ENCODE measurements around the gene NOL8.

NOL8 gene

DNA sequence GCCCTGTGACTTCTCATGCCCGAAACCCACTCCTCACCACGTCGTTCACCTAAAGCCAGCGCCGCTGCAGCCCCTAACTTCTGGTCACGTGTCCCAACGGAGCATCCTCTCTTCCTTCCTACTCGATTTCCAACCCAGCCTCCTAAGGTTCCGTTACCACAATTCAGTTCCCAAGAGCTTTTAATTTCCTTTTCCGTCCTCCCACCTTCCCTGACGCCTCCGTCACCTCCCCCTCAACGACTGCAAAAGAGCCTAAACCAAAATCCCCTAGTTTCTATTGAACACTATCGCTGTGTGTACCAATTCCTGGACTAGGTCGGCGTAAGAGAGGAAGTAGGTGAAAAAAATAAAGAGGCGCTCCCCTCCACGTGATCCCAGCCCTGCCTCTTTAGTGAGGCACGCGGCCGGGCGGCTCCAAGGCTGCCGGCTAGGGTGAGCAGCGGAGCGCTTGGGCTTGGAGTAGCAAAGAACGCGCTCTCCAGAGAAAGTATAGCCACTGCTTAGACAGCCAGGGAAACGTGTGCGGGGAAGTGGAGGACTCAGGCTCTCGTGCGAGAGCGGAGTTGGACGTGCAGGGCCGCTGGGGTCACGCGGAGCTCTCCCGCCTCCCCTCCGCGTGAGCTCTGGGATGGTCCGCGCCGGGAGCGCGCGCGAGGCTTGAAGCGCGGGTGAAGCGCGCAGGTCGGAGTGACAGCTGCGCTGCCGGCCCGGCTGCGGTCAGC is at the start of gene NOL8, which contains the start of gene CENPP:
NOL8 (minus strand) TSS at position 82 of the 722 bp plus-strand sequence. CDS start 1,189 bp downstream, outside the sequence.
CENPP (plus strand) TSS at position 685 of the 722 bp plus-strand sequence.
- DNase-seq: peak; percentile 92

- DNase-seq: no peak
These were observed 48.0 kb upstream of the NOL8 start for GRCh38 chr9:92373167-92373566.

DNA sequence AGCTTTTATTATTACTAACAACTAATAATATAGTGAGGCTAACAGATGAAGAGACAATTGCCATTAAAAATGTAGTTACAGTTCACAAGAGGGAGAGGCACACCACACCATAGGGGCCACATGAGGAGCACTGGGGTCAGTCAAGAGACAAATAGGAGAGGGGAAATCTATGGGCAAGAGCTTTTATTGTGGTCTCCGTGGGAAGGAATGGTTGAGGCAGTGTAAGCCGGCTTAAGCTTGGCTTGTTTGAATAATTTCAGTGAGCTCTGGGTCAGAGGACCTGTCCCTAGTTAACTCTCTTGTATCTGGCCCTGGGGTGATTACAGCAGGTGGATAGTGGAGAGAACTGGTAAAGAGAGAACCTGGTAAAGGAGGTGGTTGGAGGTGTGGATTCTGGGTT is 43.9 kb upstream of the NOL8 start:
- peak; percentile 21 for DNase-seq

DNA sequence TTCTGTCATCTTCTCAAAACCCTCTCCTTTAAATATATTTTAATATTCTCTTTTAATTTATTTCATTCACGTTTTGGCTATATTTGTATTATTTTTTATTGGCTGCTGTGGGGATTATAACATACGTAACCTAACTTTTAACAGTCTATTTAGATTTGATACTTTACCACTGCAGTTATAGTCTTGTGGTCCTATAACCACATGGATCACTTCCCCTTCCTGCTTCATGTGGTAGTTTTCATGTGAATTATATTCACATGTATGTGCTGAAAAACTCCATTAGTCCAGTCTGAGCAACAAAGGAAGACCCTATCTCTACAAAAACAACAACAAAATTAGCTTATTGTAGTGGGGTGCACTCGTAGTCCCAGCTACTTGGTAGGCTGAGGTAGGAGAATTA is 34.9 kb upstream of the NOL8 start:
- DNase-seq: no peak

DNA sequence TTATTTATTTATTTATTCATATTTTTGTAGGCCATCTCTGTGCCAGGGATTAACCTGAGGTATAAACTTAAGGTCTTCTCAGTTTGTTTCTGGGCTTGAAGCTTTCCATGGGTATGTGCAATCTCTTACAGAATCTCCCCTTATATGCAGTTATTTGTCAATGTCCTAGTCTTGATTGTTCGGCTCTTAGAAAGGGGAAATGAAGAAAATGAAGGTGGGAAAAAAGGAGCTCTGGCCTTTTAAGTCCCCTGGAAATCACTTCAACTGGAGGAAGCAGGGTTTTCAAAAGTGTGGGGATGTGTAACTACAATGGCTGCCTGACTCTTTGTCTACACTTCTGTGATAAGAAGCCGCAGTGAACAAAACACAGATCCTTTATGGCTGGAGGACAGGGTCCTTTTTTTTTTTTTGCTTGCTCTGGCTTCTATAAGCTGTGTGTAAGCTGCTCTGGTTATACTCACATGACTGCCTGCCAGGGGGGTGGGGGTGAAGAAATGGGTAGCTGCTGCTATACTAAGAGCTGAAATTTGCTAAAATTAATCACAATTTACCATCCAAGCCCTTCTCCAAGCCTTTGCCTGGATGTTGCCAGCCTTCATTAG is 34.3 kb upstream of the NOL8 start:
- peak; percentile 6 for DNase-seq

GRCh38 chr9:92353051-92353450 is 27.9 kb upstream of the NOL8 start:
- DNase-seq: no peak

DNA sequence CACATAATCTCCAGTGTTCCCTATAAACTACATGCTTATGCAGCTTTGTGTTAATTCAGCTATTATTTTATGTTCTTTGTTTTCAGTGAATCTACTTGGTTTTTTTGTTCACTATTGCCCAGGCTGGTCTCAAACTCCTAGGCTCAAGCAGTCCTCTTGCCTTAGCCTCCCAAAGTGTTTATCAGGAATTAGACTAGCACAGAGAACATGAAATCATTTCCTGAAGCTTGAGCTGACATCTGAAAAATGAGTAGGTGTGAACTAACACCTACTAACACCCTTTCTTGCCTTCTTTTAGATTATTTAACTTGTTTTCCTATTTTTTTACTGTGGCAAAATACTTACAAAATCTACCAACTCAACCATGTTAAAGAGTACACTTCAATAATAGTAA is 25.6 kb upstream of the NOL8 start:
- DNase-seq: no peak

DNA sequence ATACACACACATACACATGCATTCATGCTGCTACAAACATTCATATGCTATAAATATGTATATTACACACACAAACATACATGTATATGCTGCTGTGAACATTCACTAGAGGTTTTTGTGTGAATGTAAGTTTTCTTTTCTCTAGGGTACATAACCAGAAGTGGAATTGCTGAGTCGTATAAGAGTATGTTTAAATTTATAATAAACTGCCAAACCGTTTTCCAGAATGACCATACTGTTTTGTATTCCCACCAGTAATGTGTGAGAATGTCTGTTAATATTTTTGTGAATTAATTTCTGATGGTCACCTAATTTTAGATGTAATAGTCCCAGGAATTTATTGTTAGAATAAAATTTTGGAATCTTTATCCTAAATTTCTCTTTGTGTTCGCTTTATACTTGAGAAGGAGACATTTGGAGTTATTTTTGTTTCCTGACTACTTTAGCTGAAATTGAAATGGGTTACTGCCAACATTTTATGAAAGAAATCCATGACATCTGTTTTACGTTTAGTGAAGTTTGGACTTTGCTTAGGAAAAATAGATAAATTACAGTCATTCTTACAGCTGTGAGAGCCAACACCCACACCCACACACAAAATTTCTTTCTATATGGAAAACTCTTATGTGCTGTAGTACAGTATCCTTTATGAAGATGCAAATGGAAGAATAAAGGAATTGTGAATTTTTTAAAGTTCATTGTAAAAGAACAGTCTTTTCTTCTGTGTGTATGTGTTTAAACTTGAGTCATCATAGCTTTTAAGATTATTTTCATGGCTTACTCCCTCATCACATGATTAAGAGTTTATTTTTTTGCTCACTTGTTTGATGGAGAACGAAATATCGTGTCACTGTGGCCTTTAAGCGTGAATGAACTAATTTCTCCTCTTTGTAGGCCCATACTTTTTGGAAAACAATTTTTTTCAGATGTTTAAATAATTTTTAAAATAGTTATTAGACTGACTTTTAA is 24.9 kb upstream of the NOL8 start:
- DNase-seq: no peak

DNA sequence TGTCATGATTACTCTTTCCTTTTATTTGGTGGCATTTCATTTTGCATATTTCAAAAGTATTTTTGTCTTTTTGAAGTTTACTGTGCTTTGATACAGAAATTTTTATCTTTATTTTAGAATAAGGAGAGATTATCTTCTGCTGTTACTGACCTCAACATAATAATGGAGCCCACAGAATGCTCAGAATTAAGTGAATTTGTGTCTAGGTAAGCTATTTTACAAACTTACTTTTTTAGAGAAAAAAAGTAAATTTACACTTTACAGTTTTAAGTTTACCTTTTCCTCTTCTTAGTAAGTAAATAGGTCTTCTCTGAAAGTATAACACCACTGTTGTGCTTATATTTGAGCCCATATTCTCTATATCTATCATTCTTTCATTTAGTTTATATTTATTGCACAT is 20.4 kb upstream of the NOL8 start:
- DNase-seq: no peak

DNA sequence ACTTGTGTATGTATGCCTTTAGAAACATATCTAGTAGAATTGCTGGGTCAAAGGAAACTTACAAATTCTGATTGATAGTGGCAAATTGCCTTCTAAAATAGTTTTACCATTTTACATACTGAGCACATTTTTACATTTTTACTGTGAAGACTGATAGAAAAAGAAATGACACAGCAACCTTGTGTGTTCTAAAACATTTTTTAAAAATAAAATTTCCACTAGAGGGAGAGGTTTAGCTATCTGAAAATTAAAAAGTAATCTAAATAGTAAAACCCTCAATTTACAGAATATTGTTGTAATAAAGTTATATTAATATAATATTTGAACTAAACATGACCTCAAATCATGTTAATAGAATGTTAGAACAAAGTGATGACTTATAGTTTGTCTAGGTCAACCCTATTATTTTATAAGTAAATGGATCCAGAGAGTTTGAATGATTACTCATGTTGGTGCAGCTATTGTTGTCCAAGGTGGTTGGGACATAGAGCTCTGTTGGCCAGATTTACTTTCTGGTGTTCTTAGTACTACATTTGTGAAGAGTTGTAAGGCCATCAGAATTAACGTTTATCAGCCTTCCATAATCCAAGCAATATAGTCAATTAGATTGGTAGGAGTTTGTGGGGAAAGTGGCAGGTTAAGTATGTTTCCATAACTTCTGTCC is 17.8 kb upstream of the NOL8 start:
- no peak for DNase-seq

- DNase-seq: no peak
These were observed 16.4 kb upstream of the NOL8 start for GRCh38 chr9:92341578-92341977.

DNA sequence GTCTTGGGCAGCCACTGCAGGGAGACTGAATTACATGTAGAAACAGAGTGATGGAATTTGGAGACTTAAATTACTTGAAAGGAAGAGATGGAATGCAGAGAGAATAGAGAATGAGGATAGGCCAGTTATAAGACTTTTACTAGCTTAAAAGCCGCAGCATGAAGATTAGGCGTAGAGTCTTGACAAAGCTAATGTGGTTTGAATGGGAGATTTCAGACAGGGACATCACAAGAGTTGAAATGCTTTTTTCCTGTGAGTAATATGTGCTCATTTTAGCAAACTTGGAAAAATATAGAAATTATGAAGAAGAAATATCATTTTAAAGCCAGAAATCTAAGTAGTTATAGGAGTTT is 8.1 kb upstream of the NOL8 start:
- DNase-seq: no peak

- DNase-seq: no peak
These were observed 7.6 kb upstream of the NOL8 start for GRCh38 chr9:92332577-92333281.

- peak; percentile 54 for DNase-seq
These were observed 3.1 kb upstream of the NOL8 start for GRCh38 chr9:92328225-92328624.

GRCh38 chr9:92327283-92327850 is 2.2 kb upstream of the NOL8 start:
- DNase-seq: peak; percentile 24

GRCh38 chr9:92325991-92326500 is 896 bp upstream of the NOL8 start:
- DNase-seq: peak; percentile 77

DNA sequence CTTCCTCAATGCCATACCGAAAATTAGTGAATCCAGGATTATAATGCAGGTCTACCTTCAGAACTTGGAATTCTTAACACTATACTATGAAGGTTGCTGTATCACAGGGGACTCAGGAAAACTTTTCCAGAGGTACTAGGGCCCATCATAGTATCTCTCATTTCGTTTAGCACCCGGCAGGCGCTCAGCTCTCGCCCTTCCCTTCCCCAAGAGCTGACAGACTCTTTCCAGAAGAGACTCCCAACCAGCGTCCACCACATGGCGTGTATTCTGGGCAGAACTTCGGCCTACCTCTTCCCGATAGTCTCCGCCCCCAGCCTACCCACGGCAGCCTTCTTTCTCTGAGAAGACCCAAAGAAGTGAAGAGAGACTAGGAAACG is 271 bp downstream of the NOL8 start:
- no peak for DNase-seq

GRCh38 chr9:92324431-92324830 is 719 bp downstream of the NOL8 start:
- DNase-seq: no peak

- DNase-seq: no peak
These were observed 9.7 kb downstream of the NOL8 start for GRCh38 chr9:92315456-92315855.

DNA sequence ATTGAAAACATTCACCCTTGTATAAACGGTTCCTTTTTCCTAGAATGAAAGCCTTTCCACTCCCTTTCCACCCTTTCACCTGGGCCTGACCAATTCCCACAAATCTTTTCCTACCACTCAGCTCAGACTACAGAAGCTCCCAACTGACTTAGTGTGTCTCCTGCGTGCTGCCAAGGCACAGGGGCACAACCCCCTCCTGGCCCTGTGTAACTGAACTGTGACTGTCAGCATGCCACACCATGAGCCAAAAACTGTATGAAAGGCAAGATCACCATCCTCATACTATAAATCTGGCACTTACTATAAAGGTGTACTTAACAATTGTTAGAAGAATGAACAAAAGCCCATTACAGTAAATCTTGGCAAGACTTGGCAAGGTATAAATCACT is 11.5 kb downstream of the NOL8 start:
- DNase-seq: no peak

- DNase-seq: no peak
These were observed 12.1 kb downstream of the NOL8 start for GRCh38 chr9:92312887-92313623.

Measured in NCI-H82 (cell line).